HUDEP-2 (cell line): ENCODE measurements around the gene SEPTIN5.

Experiments used
- DNase-seq, 76 experiments: peaks; one replicate each; lab custom pipeline; 2025; ENCODE audit not compliant: unreplicated experiment in 76 of 76; lab: John Stamatoyannopoulos, UW

SEPTIN5 gene

GRCh38 chr22:19704355-19705015 is 9.8 kb upstream of the SEPTIN5 start:
- no peak for DNase-seq

DNA sequence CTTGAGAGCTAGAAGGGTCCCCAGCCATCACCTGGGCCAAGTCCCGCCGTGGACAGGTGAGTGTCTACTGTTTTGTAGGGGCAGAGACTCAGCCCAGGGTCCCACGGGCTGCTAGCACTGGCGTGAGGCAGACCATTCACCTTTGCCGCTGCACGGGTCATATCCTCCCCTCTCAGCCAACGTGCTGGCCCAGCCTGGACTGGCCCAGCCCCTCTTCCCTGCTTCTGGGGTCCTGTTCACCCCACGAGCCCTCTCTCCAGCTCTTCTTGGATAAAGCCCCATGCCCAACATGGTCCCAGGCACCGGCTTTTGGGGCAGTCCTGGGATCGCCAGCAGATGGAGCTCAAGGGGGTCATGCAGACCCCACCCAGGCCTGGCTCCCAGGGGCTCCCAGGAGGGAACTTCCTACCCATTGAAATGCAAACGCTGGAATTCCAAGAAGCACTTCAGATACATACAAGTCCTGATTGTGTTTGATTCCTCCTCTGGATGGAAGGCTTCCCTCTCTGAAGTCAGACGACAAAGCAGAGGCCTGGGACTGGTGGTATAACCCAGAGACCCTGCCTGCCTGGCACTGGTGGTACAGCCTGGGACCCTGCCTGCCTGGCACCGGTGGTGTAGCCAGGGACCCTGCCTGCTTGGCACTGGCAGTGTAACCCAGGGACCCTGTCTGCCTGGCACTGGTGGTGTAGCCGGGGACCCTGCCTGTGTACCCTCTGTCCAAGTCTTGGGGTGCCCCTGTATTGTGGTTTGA is 8.9 kb upstream of the SEPTIN5 start:
- no peak for DNase-seq

DNA sequence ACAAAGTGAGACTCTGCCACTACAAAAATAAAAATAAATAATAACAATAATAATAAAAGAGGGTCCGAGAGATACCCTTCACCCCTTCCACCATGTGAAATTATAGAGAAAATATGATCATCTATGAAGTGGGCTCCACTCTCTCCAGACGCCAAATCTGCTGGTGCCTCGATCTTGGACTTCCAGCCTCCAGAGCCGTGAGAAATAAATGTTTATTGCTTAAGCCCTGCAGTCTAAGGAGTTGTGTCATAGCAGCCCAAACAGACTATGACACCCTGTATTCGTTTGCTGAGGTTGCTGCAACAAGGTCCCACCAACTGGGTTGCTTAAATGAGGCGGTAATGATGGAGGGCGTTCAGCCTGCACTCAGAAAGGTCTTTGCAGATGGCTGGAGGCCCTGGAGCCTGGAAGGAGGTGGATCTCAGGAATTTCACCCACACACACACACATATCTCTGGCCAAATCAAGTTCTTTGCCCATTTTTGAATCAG is 7.6 kb upstream of the SEPTIN5 start:
- DNase-seq = no peak

DNA sequence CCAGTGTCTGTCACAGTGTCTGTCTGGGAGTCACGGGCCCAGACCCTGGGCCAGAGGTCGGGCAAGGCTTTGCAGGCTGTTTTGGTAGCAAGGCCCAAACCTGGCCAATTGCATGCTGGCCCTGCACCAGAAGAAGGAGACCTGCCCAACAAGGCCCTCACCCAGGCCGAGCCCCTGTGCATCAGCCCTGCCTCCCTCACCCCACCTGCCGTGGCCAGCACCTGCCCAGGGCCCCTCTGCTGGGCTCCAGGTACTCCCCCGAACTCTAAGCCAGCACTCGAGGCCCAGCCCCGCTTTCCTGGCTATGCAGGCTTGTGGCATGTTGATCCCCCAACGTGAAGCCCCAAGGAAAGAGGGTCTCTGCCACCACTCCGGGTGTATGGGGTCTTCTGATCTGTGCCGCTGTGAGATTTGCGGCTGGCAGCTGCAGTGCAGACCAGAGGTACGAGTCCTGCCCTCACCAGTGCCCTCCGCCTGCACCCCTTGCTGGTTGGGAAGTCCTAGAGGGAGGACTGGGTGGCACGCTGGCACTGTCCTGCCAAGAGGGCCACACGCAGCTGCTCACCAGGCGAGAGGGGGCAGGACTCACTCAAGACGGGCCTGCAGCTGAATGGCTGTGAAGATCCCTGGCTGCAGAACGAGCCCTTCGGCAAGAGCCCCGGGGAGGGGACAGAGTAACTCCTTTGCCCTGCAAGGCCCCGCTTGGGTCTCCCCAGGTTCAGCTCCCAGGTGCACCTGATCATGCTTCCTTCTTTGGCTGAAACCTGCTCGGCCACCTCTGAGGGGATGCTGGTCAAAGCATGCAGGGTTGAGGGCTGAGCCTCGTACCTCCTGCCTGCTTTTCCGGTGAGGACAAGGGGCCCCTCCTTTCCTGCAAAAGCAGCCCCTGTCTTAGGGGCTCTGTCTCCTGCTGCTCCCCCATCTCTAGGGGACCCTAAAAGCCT is 6.7 kb upstream of the SEPTIN5 start:
- no peak for DNase-seq

DNA sequence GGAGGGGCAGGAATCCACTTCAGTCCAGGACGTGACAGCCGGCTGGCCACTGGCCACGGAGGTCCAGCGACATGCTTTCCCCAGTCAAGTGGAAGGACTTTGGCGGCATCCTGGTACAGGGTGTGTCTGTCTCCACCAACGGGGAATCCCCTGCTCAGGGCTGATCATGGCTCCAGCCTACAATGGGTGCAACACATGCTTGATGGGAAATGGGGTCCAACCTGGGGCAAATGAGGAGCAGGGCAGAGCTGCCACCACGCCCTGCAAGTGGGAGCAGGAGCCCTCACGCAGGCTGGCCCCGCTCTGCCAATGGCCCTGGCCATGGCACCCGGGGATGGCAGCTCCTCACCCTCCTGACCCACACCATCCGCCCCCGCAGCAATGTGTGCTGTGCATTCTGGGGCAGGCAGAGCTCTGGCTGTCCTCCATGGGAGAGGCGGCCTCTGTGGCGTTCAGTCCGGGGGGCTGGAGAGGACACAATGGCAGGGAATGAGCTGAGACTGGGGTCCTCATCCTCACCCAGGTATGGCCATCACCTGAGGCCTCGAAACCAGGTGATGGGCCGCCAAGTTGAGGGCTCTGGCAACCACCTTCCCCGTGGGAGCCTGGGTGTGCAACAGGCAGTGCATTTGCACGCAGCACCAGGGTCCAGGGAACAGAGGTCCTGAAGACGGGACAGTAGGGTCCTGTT is 5.8 kb upstream of the SEPTIN5 start:
- DNase-seq = no peak

DNA sequence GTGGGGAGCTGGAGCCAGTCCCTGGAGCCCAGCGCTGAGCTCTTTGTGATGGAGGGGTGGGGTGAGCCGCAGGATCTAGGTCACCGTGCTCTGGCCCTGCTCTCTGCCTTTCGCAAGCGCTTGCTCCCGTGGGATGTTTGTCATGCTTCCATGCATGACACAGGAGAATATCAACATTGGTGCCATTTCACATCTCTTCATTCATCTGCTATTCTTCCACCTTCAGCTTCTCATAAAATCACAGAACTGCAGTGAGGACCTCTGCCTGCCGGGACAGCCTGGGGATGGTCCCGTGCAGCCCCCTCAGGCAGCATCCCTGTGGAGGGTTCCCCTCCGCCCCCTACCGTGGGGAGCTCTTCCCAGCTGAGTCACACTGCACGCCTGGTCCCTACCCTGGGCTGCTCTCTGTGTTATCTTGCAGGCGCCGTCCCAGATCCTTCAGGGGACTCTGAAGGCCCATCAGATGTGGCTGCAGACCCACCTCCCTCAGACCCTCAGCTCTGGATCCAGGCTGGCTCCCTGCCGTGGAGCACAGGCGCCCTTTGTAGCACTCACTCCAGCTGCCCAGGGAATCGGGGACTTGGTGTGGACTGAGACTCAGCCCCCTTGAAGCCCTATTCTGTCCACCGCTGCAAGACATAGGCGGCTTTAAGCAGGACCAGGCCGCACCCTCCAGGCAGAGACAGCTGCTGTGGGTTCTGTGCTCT is 5.1 kb upstream of the SEPTIN5 start:
- DNase-seq = no peak

DNA sequence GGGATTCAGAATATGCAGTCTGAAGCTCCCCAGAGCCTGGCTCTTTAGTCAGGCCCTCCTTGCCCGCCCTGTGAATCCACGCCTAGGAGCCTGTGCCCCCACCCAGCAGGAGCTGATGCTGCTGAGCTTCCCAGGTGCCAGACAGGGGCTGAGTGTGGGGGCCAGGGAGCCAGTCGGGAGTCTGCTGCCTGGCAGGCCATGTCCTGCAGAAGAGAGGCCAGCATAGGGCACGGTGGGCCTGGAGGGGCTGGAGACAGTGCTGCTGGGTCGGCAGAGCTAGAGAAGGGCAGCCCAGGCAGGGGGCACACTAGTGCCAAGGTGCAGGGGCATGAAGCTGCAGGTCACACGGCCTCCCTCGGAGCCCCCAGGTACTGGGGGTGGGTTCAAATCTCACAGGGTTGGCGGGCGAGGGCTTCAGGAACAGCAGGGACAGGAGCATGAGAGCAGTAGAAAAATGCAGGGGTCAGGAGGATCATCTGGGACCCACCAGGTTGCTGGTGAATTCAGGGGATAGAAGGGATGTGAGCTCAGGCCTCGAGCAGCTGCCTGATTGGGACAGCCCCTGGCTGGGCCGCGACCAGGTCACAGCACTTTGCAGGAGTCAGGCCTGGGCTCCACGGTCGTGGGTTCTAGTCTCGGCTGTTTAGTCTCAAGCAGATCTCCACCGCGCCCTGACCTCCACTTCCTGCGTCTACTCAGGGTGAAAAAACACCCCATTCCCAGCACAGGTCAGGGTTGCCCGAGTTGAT is 4.1 kb upstream of the SEPTIN5 start:
- no peak for DNase-seq

DNA sequence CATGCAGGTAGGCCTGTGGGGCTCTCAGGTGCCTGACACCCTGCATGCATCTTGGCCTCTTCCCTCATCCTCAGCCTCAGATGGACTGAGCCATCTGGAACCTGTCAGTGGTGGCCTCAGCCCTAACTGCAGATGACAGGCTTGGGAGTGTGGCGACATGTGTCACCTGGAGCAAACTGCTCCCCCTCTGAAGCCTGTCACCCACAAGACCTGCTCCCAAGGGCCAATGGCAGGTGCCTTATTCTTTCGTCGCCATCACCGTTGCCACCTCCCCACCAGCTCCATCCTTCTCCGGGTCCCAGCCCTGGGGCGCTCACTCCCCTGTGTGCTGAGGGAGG is 3.6 kb upstream of the SEPTIN5 start:
- DNase-seq = no peak

DNA sequence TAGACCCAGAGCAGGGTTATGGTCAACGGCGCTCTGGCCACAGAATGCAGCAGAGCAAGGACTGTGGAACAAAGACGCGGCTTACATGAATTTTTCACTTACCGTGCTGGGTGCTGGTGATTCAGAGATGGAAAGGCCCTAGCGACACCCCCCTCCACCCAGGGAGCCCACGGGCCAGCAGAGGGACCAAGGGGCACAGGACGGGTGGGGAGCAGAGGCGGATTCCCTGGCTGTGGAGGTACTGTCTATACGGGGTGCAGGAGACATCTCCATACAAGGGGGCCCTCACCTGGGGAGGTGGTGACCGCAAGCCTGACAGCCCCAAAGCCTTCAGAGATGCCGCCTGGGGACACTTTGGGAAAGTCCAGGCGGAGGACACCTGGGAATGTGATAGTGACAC is 1.1 kb upstream of the SEPTIN5 start:
- DNase-seq = no peak

DNA sequence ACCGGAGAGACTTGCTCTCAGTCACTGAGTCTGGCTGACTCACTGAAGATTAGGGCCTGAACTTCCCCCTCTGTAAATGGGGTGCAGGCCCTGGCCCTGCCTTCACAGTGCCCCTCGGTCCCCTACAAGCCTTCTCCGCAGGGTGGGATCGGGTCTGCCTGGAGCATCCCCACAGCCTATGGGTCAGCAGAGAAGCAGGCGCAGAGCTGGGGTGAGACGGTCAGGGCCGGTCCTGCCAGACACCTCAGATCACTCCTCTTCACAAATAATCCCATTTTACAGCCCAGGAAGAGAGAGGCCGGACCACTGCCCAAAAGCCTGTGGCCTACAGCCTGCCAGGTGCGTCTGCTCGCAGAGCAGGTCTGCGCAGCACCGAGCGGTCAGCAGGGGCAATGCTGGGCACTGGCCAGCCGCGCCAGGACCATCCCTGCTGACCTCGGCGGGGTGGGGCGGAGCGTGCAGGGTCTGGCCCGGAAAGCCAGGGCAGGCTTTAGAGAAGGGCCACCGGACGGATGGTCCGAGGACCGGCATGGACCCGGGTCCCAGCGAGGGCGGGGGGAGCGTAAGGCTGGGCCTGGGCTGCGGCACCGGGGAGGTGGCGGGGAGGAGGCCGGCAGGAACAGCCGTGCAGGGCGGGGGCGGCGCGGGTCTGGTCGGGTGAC is 522 bp upstream of the SEPTIN5 start:
- DNase-seq = peak in 1 of 76 experiments; percentile 31

DNA sequence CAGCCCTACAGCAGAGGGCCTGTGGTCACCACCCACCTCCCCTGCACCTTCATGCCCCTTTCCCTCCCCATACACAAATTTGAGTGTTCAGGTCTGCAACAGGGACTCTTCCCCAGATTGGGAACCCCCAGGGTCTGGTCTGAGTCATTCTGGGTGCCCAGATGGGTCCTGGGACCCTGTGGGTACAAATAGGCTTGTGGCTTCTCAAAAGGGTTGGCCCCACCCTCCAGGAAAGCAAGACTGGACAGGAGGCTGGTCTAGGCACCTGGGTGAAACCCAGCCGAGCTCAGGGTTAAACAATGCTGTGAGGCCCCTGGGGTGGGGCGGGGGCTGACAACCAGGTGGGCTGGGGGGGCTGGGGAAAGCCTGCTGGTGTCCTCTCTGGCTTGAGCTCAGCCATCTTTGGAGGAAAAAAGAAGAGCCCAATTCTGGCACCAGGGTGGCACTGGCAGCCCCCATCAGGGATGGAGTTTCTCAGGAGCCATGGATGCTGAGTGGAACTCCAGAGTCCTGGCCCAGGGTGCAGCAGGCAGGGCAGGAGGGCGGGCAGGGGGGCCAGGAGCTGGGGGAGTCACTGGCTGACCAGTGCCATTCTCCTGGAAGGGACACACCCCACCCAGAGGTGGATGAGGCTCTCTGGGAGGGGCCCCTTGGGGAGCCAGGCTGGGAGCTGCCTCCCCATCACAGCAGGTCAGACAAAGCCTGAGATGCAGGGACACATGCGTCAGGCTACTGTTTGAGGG is 1.1 kb downstream of the SEPTIN5 start:
- no peak for DNase-seq

GRCh38 chr22:19716041-19716828 is 1.9 kb downstream of the SEPTIN5 start:
- DNase-seq = no peak

DNA sequence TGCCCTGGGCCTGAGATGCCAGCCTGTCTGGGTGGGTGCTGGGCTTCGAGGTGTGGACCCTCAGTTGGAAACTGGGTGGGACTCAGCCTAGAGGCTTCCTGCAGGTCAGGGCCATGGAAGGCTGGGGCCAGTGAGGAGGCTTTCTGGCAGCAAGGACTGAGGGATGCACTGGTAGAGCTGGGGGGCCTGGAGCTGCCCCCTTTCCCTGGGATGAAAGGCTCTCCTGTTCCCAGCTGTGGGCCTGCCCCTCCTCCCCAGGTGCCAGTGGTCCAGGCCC is 2.5 kb downstream of the SEPTIN5 start:
- no peak for DNase-seq

GRCh38 chr22:19717181-19717580 is 2.9 kb downstream of the SEPTIN5 start:
- no peak for DNase-seq

- DNase-seq = peak in 59 of 76 experiments; percentile 11 to 80 (median 53)
Measured at GRCh38 chr22:19717691-19718455, 3.6 kb downstream of the SEPTIN5 start.

DNA sequence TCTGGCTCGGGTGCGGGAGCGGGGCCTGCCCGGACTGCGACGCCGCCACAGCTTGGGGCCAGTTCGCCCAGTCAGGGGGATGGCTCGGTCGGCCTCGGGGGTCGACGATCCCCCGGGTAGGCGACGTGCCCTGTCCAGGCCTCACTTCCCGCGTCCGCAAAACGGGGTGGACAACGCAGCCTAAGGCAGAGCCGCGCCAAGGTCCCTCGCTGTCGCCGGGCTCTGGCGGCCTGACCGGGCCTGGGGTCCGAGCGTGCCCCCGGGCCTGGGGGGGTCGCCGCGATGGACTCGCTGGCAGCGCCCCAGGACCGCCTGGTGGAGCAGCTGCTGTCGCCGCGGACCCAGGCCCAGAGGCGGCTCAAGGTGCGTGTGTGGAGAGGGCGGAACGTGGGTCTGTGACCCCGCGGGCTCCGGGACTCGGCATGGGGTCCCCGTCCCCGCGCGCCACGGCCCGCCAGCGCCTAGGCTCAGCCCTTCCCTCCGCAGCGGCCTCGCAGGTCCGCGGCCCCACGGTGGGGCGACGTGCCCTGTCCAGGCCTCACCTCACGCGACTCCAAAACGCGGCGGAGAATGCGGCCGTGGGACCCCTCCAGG is 4.2 kb downstream of the SEPTIN5 start:
- DNase-seq = no peak
